Astrocyte of the hippocampus (primary cell): ENCODE data around the gene FBLN5.
A peak's percentile ranks its signal among the peaks of the same experiment; 100 is the strongest.

Experiments used
- DNase-seq: peaks from one replicate; pipeline ENCODE4 v3.0.0; 2011; ENCODE audit warnings: low read depth, low spot score

FBLN5 gene

GRCh38 chr14:91947475-91948184, at the start of gene FBLN5:
FBLN5 (minus strand) TSS chr14:91947694; CDS start chr14:91947229, 465 bp downstream.
- DNase-seq = peak; percentile 88

- DNase-seq = peak; percentile 78
These were observed 49.5 kb upstream of the FBLN5 start for GRCh38 chr14:91996948-91997371.

GRCh38 chr14:91987192-91987591, 39.7 kb upstream of the FBLN5 start:
- no peak for DNase-seq

GRCh38 chr14:91985521-91986255, 38.2 kb upstream of the FBLN5 start:
- DNase-seq = no peak

- DNase-seq = no peak
These were observed 37.5 kb upstream of the FBLN5 start for GRCh38 chr14:91985008-91985407.

GRCh38 chr14:91983588-91983987, 36.1 kb upstream of the FBLN5 start:
- no peak for DNase-seq

- DNase-seq = peak; percentile 69
These were observed 32.7 kb upstream of the FBLN5 start for GRCh38 chr14:91980157-91980556.

GRCh38 chr14:91977884-91978283, 30.4 kb upstream of the FBLN5 start:
- DNase-seq = no peak

- DNase-seq = no peak
These were observed 28.3 kb upstream of the FBLN5 start for GRCh38 chr14:91975763-91976162.

- DNase-seq = no peak
These were observed 23.8 kb upstream of the FBLN5 start for GRCh38 chr14:91971188-91971778.

GRCh38 chr14:91968280-91968679, 20.8 kb upstream of the FBLN5 start:
- DNase-seq = no peak

GRCh38 chr14:91964724-91965123, 17.2 kb upstream of the FBLN5 start:
- DNase-seq = no peak

GRCh38 chr14:91964011-91964410, 16.5 kb upstream of the FBLN5 start:
- DNase-seq = no peak

- DNase-seq = no peak
These were observed 16.0 kb upstream of the FBLN5 start for GRCh38 chr14:91963465-91963864.

GRCh38 chr14:91961297-91962220, 14.1 kb upstream of the FBLN5 start:
- no peak for DNase-seq

GRCh38 chr14:91957876-91958313, 10.4 kb upstream of the FBLN5 start:
- no peak for DNase-seq

GRCh38 chr14:91956616-91957015, 9.1 kb upstream of the FBLN5 start:
- no peak for DNase-seq

- no peak for DNase-seq
These were observed 7.7 kb upstream of the FBLN5 start for GRCh38 chr14:91955168-91955567.

GRCh38 chr14:91953170-91953985, 5.9 kb upstream of the FBLN5 start:
- DNase-seq = no peak

- DNase-seq = peak; percentile 41
These were observed 646 bp downstream of the FBLN5 start for GRCh38 chr14:91946622-91947474.
